ENCODE results near the gene UNC93B1. TPM values are rescaled to one million over a fixed set of nuclear protein-coding genes. Genes with fewer than 3 reads are reported as not detected.

UNC93B1 gene
- total and polyA plus RNA-seq, 2 of the 13 experiments (the other 11 are each of a cell fraction or from before 2014, with no cell fraction given): 8.8 to 18.9 TPM

DNA sequence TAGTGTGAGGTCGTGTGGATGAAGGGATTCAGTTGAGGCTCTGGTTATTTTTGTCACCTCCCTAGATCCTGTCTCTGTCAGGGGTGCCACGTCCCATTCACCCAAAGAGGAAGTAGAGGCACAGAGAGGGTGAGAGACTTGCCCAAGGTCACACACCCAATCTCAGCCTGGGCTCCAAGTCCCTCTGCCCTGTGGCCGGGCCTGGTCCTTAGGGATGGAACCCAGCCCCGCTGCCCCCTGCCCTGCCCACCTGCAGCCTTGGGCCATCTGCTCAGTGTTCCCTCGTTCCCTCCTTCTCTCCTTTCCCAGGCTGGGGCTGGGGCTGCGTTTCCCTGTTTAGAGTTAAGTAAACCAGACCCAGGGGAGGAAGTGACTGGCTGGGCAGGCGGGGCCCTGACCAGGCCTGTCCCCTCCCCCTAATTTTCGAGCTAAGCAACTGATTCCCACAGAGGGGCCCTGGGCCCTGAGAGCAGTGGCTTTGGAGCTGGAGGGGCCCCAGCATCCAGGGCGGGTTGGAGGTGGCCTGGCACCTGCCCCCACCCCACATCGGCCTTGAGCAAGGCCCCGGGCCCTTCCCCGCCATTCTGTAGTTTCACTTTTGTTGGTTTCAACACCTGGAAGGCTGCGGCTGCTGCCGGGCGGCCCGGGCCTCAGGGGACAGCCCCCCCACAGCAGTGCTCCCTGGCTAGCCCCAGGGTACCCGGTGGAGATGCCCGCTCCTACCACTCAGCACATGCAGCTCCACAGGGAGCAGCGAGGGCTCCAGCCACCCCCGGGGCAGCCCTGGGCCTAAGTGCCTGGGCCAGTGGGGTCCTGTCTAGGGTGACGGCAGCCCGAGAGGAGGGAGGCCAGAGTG, 36.4 kb upstream of the UNC93B1 start (continued):
- TF ChIP-seq ZNF788 (CRISPR knock-in tag; IDR thresholded peaks at IDR 0.05; ENCODE audit: borderline replicate concordance) (peak; percentile 51; the same call in 1 of the 2 replicates), ZNF605 (CRISPR knock-in tag; IDR thresholded peaks at IDR 0.05) (peak; percentile 82), BHLHE40 (IDR thresholded peaks at IDR 0.05; ENCODE audit: low read length) (no peak), ISL2 (CRISPR knock-in tag; IDR thresholded peaks at IDR 0.05) (peak; percentile 52; the same call in 1 of the 2 replicates), YEATS4 (CRISPR knock-in tag; IDR thresholded peaks at IDR 0.05; ENCODE audit: borderline replicate concordance) (peak; percentile 65; the same call in 1 of the 2 replicates), NFRKB (IDR thresholded peaks at IDR 0.05) (no peak), HDAC6 (IDR thresholded peaks at IDR 0.05; ENCODE audit: low read depth, low read length) (no peak), ZNF709 (CRISPR knock-in tag; IDR thresholded peaks at IDR 0.05) (no peak), FOXP1 (IDR thresholded peaks at IDR 0.05) (no peak), FOXP1 (CRISPR knock-in tag; IDR thresholded peaks at IDR 0.05) (0 out of 2 replicates have a peak, but pooled peaks have one; percentile 12), PAX8 (CRISPR knock-in tag; IDR thresholded peaks at IDR 0.05; ENCODE audit: borderline replicate concordance) (no peak), NONO (IDR thresholded peaks at IDR 0.05) (no peak), NONO (CRISPR knock-in tag; conservative IDR thresholded peaks at IDR 0.05) (no peak), KDM5B (CRISPR knock-in tag; IDR thresholded peaks at IDR 0.05; ENCODE audit: borderline replicate concordance) (no peak), ATAD3A (CRISPR knock-in tag; IDR thresholded peaks at IDR 0.05) (no peak), SMAD1 (CRISPR knock-in tag; IDR thresholded peaks at IDR 0.05; ENCODE audit: borderline replicate concordance, low read depth) (0 out of 2 replicates have a peak, but pooled peaks have one; percentile 59), ZFP1 (CRISPR knock-in tag; IDR thresholded peaks at IDR 0.05) (no peak), ZFP36L2 (CRISPR knock-in tag; IDR thresholded peaks at IDR 0.05) (no peak), ZNF7 (CRISPR knock-in tag; IDR thresholded peaks at IDR 0.05) (no peak), CEBPG (CRISPR knock-in tag; IDR thresholded peaks at IDR 0.05) (no peak), ZSCAN12 (CRISPR knock-in tag; IDR thresholded peaks at IDR 0.05) (0 out of 2 replicates have a peak, but pooled peaks have one; percentile 27), ZFP37 (CRISPR knock-in tag; IDR thresholded peaks at IDR 0.05; ENCODE audit: borderline replicate concordance) (no peak), SMAD3 (CRISPR knock-in tag; IDR thresholded peaks at IDR 0.05) (no peak)
- TF ChIP-seq, protein P1, sequence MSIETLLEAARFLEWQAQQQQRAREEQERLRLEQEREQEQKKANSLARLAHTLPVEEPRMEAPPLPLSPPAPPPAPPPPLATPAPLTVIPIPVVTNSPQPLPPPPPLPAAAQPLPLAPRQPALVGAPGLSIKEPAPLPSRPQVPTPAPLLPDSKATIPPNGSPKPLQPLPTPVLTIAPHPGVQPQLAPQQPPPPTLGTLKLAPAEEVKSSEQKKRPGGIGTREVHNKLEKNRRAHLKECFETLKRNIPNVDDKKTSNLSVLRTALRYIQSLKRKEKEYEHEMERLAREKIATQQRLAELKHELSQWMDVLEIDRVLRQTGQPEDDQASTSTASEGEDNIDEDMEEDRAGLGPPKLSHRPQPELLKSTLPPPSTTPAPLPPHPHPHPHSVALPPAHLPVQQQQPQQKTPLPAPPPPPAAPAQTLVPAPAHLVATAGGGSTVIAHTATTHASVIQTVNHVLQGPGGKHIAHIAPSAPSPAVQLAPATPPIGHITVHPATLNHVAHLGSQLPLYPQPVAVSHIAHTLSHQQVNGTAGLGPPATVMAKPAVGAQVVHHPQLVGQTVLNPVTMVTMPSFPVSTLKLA (IDR thresholded peaks at IDR 0.05): no peak
- TF ChIP-seq, protein P2, sequence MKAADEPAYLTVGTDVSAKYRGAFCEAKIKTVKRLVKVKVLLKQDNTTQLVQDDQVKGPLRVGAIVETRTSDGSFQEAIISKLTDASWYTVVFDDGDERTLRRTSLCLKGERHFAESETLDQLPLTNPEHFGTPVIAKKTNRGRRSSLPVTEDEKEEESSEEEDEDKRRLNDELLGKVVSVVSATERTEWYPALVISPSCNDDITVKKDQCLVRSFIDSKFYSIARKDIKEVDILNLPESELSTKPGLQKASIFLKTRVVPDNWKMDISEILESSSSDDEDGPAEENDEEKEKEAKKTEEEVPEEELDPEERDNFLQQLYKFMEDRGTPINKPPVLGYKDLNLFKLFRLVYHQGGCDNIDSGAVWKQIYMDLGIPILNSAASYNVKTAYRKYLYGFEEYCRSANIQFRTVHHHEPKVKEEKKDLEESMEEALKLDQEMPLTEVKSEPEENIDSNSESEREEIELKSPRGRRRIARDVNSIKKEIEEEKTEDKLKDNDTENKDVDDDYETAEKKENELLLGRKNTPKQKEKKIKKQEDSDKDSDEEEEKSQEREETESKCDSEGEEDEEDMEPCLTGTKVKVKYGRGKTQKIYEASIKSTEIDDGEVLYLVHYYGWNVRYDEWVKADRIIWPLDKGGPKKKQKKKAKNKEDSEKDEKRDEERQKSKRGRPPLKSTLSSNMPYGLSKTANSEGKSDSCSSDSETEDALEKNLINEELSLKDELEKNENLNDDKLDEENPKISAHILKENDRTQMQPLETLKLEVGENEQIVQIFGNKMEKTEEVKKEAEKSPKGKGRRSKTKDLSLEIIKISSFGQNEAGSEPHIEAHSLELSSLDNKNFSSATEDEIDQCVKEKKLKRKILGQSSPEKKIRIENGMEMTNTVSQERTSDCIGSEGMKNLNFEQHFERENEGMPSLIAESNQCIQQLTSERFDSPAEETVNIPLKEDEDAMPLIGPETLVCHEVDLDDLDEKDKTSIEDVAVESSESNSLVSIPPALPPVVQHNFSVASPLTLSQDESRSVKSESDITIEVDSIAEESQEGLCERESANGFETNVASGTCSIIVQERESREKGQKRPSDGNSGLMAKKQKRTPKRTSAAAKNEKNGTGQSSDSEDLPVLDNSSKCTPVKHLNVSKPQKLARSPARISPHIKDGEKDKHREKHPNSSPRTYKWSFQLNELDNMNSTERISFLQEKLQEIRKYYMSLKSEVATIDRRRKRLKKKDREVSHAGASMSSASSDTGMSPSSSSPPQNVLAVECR (CRISPR knock-in tag; IDR thresholded peaks at IDR 0.05; ENCODE audit: borderline replicate concordance): peak; percentile 69
- TF ChIP-seq, protein P3, sequence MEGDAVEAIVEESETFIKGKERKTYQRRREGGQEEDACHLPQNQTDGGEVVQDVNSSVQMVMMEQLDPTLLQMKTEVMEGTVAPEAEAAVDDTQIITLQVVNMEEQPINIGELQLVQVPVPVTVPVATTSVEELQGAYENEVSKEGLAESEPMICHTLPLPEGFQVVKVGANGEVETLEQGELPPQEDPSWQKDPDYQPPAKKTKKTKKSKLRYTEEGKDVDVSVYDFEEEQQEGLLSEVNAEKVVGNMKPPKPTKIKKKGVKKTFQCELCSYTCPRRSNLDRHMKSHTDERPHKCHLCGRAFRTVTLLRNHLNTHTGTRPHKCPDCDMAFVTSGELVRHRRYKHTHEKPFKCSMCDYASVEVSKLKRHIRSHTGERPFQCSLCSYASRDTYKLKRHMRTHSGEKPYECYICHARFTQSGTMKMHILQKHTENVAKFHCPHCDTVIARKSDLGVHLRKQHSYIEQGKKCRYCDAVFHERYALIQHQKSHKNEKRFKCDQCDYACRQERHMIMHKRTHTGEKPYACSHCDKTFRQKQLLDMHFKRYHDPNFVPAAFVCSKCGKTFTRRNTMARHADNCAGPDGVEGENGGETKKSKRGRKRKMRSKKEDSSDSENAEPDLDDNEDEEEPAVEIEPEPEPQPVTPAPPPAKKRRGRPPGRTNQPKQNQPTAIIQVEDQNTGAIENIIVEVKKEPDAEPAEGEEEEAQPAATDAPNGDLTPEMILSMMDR (CRISPR knock-in tag; IDR thresholded peaks at IDR 0.05): no peak
